CD4-positive, alpha-beta T cell treated with Interleukin-17A for 1 hour (primary cell): ENCODE measurements around the gene TCOF1.

Experiments
- DNase-seq: peaks from one replicate; pipeline ENCODE4 v3.0.0-alpha.2; 2020

Gene TCOF1

GRCh38 chr5:150350524-150351344 lies 6.8 kb upstream of the TCOF1 start:
- DNase-seq, result peak; percentile 52

DNA sequence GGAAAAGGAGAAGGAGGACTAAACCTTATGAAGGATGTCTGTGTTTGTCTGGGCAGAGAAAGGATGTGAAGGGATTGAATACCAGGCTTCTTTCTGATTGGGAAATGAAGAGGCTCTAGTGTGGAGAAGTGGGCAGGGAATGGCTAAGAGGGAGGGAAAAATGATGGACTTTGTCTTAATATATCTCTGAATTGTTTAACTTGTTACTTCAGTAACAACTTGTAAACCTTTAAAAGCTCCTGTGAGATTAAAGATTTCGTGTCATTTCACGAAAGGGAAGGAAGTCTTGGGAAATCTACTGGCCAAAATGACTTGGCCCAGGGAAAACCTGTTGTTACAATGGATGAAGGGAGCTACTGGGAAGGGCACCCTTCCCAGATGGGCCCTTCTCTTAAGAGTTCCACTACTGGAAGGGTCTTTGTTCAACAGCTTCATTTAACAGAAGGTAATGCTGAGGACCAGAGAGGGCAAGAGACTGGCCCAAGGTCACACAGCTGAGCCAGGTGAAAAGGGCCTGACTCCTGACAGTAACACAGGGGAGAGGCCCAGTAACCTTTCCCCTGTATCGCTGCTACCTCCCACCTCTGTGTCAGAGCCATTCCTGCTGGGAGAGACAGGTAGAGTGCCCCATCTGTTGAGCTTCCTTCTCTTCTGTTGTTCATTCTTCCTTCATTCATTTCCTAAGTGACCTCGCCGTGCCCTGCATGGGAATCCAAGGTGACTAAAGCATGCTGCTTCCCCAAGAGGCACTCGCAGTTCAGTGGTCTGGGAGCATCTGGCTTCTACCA lies 5.1 kb upstream of the TCOF1 start:
- no peak for DNase-seq

- DNase-seq, result no peak
Measured at GRCh38 chr5:150353032-150353675, 4.3 kb upstream of the TCOF1 start.

DNA sequence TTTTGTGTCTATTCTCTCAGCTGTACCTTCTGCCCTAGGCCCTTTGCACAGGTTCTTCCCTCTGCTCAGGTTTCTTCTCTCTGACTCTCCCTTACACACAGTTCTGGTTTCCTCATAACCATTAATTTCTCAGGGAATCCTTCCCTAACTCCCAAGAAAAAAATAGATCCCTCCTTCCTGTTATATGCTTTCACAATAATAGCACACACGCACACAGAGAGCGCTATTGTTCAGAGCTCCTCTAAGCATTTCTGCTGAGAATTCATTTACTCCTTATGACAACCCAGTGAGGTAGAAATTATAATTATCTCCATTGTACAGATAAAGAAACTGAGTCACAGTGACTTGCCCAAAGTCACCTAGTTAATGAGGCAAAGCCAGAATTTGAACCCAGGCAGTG lies 1.7 kb upstream of the TCOF1 start:
- DNase-seq, result no peak

GRCh38 chr5:150356575-150357294 lies 762 bp upstream of the TCOF1 start:
- no peak for DNase-seq

- DNase-seq, result no peak
Measured at GRCh38 chr5:150358261-150359095, 981 bp downstream of the TCOF1 start.

DNA sequence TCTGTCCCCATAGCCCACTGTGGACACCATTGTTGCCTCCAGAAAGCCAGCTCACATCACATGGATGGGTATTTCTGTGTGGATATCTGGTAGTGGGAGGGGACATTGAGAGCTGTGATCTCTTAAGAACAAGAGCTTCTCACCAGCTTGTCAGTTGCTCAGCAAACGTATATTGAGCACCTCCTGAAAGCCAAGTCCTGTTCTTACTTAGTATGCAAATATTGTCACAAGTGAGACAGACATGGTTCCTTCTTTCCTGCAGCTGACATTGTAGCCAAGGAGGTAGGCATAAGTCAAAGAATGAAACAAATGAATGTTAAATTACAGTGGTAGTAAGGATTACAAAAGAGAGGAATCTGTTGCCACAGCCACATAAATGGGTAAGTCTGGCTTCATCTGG lies 3.8 kb downstream of the TCOF1 start:
- DNase-seq, result no peak

DNA sequence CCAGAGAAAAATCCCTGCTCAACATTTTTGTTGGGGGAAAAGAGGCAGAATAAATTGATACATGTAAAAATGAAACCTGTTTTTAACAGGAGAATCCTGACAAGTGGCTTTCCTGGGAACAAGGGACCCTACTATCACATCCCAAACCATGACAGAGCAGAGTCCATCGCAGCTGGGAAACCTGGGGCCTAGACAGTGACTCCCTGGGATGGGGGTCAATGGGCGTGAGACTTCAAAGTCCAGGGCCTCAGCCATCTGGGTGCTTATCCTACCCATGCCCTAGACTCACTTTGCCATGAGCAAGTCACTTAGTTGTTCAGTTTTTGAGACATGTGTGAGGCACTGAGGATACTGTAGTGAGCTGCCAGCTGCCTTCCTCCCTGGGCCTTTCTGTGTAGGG lies 5.7 kb downstream of the TCOF1 start:
- no peak for DNase-seq

DNA sequence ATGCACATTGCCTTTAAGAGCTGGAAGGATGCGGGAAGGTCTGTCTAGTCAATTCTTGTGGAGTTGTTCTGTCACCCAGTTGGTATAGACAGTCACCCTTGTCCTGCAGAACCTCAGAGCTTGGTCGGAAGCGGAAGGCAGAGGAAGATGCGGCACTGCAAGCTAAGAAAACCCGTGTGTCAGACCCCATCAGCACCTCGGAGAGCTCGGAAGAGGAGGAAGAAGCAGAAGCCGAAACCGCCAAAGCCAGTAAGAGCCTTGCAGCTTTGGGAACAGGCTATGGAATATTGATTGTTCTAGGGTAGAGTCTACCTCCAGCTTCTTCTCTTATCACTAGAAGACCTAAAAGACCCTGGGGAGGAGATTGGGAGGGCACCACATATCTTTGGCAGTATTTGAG lies 6.5 kb downstream of the TCOF1 start:
- no peak for DNase-seq

DNA sequence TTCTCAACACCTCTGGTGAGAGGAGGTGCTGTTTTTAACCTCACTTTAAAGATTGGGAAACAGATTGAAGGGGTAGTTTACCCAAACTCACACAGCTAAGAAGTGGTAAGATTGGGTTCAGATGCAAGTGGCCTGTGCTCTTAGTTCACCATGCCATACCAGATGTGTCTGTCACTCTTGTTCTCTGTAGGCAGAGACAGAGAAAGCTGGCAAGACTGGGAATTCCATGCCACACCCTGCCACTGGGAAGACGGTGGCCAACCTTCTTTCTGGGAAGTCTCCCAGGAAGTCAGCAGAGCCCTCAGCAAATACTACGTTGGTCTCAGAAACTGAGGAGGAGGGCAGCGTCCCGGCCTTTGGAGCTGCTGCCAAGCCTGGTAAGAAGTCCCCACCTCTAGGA lies 11.0 kb downstream of the TCOF1 start:
- DNase-seq, result no peak

- no peak for DNase-seq
Measured at GRCh38 chr5:150372639-150373038, 15.1 kb downstream of the TCOF1 start.

- DNase-seq, result no peak
Measured at GRCh38 chr5:150374651-150375050, 17.2 kb downstream of the TCOF1 start.

- DNase-seq, result peak; percentile 45
Measured at GRCh38 chr5:150376799-150377771, 19.6 kb downstream of the TCOF1 start.

DNA sequence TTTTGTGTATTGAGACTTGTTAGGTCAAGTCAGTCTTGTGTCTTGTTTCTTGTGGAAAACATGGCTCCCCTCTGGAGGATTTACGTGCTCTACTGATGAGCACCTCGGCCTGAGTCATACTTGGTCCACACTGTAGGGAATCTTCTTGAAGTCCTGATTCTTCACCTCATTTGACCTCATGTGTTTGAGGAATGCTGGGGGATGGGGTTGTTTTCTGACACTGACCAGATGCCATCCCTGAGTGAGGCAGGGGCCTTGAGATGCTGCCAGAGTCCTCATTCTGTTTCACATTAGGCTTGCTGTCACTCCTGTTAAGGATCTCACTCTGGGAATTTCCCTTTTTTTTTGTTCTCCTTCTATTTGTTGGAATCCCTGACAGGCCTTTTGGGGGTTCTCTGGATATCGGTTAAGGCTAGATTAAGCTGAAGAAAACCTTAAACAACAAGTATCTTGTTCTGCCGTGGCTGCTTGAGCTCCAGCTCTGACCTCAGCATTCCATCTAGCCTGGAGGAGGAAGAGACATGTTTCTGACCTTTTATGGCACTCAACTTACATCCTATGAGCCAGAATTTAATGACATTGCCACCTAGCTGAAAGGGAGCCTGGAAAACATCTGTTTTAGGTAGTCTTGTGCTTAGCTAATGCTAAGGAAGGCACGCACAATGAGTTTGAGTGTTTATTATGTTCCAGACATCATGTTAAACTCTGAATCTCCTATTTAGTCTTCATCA lies 20.6 kb downstream of the TCOF1 start:
- no peak for DNase-seq

- DNase-seq, result no peak
Measured at GRCh38 chr5:150384701-150385100, 27.2 kb downstream of the TCOF1 start.

DNA sequence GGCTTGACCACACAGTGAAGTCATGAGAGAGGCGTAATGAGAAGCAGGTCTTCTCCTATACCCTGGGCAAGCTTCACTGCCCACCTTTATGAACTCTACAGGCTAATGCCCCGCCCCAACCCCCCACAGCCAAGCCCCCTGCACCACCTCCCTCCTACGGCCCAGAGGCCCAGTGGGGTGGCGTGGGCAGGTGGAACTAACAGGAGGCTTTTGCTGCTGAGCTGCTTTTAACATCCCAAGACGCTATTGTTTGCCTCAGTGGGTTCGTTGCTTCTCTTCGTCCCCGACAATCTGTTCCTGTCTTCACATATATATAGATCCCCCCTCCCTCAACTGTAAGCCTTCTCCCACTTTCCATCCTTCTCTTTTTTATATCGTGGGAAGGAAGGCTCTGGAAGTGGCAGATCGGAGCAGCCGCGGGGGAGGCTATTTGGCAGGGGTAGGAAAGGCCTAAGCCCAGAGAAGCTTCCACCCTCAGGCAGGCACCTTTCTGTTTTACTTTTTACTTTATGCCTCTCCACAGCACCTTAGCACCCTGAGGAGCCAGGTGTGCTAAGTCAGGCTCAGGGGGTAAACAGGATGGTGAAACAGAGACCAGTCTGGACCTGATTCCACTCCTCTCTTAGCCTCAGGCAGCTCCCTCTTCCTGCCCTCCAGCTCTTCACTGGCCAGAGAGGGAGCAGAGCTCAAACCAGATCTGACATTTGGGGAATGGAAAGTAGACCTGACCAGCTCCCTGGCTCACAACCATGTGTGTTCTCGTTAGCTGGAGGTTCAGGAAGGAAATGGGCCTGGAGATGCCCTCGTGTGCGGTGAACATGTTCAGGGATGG lies 28.7 kb downstream of the TCOF1 start:
- no peak for DNase-seq

DNA sequence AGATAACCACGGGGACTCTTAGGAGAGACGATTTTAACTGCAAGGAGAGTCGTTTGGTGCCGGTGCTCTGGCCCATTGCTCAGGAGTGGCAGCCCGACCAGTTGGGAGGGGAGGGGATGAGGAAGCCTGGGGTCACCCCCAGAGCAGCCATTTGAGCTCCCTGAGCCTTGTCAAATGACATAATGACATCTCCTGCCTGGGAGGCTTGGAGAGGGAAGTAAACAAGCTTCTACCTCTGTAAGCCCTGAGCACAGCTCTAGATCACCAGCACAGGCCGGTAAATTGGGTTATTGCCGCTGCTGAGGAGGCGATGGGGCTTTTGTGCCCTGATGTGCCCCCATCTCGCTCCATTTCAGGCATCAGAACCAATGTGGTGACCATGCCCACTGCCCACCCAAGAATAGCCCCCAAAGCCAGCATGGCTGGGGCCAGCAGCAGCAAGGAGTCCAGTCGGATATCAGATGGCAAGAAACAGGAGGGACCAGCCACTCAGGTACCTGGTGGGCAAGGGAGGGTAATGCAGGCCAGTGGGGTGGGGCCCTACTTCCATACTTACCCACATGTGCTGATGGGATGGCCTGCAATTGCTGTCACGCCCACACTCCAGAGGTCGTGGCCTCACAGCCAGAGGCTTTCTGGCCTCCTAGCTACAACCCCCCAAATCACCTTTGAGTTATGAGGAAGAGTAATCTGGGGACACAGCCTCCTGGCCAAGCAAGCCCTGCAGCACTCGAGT lies 32.2 kb downstream of the TCOF1 start:
- DNase-seq, result no peak

GRCh38 chr5:150391064-150391834 lies 33.8 kb downstream of the TCOF1 start:
- no peak for DNase-seq
